A673 (cell line): ENCODE data around the gene ABR. TPM values are rescaled to one million over a fixed set of nuclear protein-coding genes. Genes with fewer than 3 reads are reported as not detected.

ENCODE experiments used
- BruUV-seq: library from RNA; stranded (reverse); fragments of 400-500 nt; replicated peaks from 2 replicates; lab custom pipeline; 2021; lab: Mats Ljungman, UMichigan
- CTCF ChIA-PET: fragments of 300-600 bp; sonication (Branson Sonifier 250); formaldehyde crosslinking; loops from one replicate; lab custom pipeline; 2022; ENCODE audit warnings: antibody characterized with exemption; lab: Charles Lee
- POLR2A ChIA-PET: fragments of 300-600 bp; sonication (Branson Sonifier 250); formaldehyde crosslinking; loops from one replicate; lab custom pipeline; 2022; ENCODE audit warnings: antibody characterized with exemption; ENCODE audit not compliant: low non-redundant PET; lab: Charles Lee
- DNase-seq: peaks from one replicate; pipeline ENCODE4 v3.0.0-alpha.2; 2015; ENCODE audit warnings: low spot score
- H3K27ac ChIP-seq: fragments of 200-600 bp; sonication (generic); 2 replicates; pipeline ENCODE4 v1.5.1; 2016; ENCODE audit warnings: mixed run types, low read depth, mild to moderate bottlenecking, mixed read lengths, antibody characterized with exemption, low read length; ENCODE audit not compliant: poor library complexity, severe bottlenecking
- H3K27me3 ChIP-seq: fragments of 200-600 bp; sonication (generic); replicated peaks from 2 replicates; pipeline ENCODE4 v1.6.1; 2017; ENCODE audit warnings: mixed run types, low read depth, mild to moderate bottlenecking, mixed read lengths, antibody characterized with exemption, low read length; ENCODE audit not compliant: insufficient read depth, poor library complexity
- H3K36me3 ChIP-seq: fragments of 200-600 bp; sonication (generic); 2 replicates; pipeline ENCODE4 v1.6.1; 2016; ENCODE audit warnings: mixed run types, mild to moderate bottlenecking, mixed read lengths, antibody characterized with exemption, low read length; ENCODE audit not compliant: insufficient read depth, poor library complexity, severe bottlenecking
- H3K4me1 ChIP-seq: fragments of 200-600 bp; sonication (generic); 2 replicates; pipeline ENCODE4 v1.6.1; 2017; ENCODE audit warnings: mixed run types, mild to moderate bottlenecking, mixed read lengths, antibody characterized with exemption, low read length; ENCODE audit not compliant: insufficient read depth, poor library complexity, severe bottlenecking
- H3K4me3 ChIP-seq: fragments of 200-600 bp; sonication (generic); 2 replicates; pipeline ENCODE4 v1.5.1; 2016; ENCODE audit warnings: low read depth, mixed run types, mild to moderate bottlenecking, mixed read lengths, low read length; ENCODE audit not compliant: poor library complexity, severe bottlenecking
- H3K9me3 ChIP-seq: fragments of 200-600 bp; sonication (generic); 2 replicates; pipeline ENCODE4 v1.6.1; 2016; ENCODE audit warnings: mixed run types, low read depth, mild to moderate bottlenecking, mixed read lengths, antibody characterized with exemption, low read length; ENCODE audit not compliant: poor library complexity, severe bottlenecking
- EZH2 ChIP-seq: fragments of 200-600 bp; sonication (generic); IDR thresholded peaks from 2 replicates; pipeline ENCODE4 v1.6.1; 2017; ENCODE audit warnings: borderline replicate concordance, low read depth, mild to moderate bottlenecking, mixed read lengths, antibody characterized with exemption, low read length; ENCODE audit not compliant: poor library complexity, severe bottlenecking
- intact Hi-C: fragments of 100-400 bp; cut with micrococcal nuclease; formaldehyde crosslinking; loops from one replicate; pipeline ENCODE4 v1.10.0; 2022; ENCODE audit not compliant: unreplicated experiment
- microRNA-seq: library from miRNA; unstranded; fragments of <30 nt; microRNA quantifications from one replicate; pipeline ENCODE4 v1.2.0, GENCODE V29; 2021
- total RNA-seq: library from RNA; stranded (reverse); gene quantifications from 2 replicates; pipeline ENCODE4 v1.2.3, GENCODE V29; 2021
- TF ChIP-seq, protein P1 (sequence below): fragments of 300-800, 200-600 bp; sonication (generic); conservative IDR thresholded peaks from 2 replicates; pipeline ENCODE4 v1.5.1; 2017; ENCODE audit warnings: low read depth, mild to moderate bottlenecking, antibody characterized with exemption, low read length, moderate library complexity, mixed read lengths

The ABR gene
- total RNA-seq, 1 experiment from 2014 or later, result 47.6 TPM

DNA sequence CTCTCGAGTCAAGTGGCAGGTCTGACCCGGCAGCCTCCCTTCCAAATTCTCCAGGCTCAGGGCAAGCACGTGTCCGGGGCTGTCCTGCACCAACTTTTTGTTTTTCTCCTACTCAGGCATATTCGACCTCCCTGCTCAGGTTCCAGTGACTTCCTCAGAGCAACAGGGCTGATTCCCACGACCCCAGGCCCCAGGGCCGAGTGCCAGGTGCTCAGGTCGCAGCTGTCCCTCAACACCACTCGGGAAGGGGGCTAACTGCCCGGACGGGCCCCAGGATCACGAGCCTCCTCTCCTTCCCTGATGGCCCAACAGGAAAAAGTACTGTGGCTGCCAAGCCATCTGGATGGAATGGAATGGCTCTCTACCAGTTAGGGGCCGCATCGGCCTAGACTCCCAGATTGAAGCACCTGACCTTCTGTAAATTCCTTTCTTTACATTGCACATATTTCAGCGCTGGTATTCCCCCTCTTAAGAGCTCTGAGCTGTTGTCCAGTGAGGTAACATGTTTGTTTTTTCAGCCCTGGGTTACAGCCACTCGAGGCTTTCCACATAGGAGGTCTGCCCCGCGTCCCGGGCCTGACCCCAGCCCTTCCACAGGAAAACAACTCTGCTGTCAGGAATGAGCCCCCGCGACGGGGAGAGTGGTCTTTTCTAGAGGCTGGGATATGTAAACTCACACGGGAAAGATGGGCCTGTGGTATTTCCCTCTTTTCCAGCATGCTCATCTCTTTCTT lies 225.2 kb downstream of the ABR start:
- no peak overlapping the region for H3K4me3 ChIP-seq
- no peaks in the 10 kb centered on the region for H3K27me3 ChIP-seq
- TF ChIP-seq EZH2, result no peak
- H3K4me1 ChIP-seq, result peaks cover 12% of the 10 kb centered on the region
- H3K9me3 ChIP-seq, result no peaks in the 10 kb centered on the region
- no TSS peak for BruUV-seq
- no peak for DNase-seq
- CTCF ChIA-PET, result no interaction called here
- H3K27ac ChIP-seq, result no peak overlapping the region
- POLR2A ChIA-PET, result no interaction called here
- H3K36me3 ChIP-seq, result no peaks in the 10 kb centered on the region
- intact Hi-C loops, result no loop called here

DNA sequence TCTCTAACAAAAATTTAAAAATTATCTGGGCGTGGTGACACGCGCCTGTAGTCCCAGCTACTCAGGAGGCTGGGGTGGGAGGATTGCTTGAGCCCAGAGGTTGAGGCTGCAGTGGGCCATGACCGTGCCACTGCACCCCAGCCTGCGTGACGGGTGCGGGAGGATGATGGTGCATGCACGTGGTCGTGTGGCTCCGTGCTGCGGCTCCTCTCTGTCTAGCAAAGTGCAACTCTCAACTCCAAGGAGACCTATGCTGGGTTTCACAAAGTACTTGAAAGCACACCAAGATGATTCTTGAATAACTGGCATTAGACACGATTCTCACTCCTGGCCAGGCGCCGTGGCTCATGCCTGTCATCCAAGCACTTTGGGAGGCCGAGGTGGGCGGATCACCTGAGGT lies 226.0 kb downstream of the ABR start:
- intact Hi-C loops, result no loop called here
- H3K4me3 ChIP-seq, result no peak overlapping the region
- no peak overlapping the region for H3K27ac ChIP-seq
- no peak for TF ChIP-seq EZH2
- TF ChIP-seq, protein P1, sequence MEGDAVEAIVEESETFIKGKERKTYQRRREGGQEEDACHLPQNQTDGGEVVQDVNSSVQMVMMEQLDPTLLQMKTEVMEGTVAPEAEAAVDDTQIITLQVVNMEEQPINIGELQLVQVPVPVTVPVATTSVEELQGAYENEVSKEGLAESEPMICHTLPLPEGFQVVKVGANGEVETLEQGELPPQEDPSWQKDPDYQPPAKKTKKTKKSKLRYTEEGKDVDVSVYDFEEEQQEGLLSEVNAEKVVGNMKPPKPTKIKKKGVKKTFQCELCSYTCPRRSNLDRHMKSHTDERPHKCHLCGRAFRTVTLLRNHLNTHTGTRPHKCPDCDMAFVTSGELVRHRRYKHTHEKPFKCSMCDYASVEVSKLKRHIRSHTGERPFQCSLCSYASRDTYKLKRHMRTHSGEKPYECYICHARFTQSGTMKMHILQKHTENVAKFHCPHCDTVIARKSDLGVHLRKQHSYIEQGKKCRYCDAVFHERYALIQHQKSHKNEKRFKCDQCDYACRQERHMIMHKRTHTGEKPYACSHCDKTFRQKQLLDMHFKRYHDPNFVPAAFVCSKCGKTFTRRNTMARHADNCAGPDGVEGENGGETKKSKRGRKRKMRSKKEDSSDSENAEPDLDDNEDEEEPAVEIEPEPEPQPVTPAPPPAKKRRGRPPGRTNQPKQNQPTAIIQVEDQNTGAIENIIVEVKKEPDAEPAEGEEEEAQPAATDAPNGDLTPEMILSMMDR, result no peak
- DNase-seq, result no peak
- no peaks in the 10 kb centered on the region for H3K27me3 ChIP-seq
- ChIA-PET POLR2A (no interaction called here), CTCF (no interaction called here)
- H3K4me1 ChIP-seq, result peaks cover 12% of the 10 kb centered on the region
- BruUV-seq, result no TSS peak
- no peaks in the 10 kb centered on the region for H3K9me3 ChIP-seq
- H3K36me3 ChIP-seq, result no peaks in the 10 kb centered on the region

Small RNA genes lying within 50 kb of the gene (microRNA-seq; reads per million reads assigned to microRNA genes)
- 3.0 reads per million, percentile 6 among the genes with 10 or more reads in this experiment for gene MIR3183

Other genes with a start within 250 kb of the ABR start
- gene NXN, start 200.2 kb downstream of the ABR start, total RNA-seq, result 6.0 and 9.8 TPM in 2 replicates
- gene TIMM22, start 182.9 kb downstream of the ABR start, total RNA-seq, result 20.0 and 21.8 TPM in 2 replicates
- gene BHLHA9, start 90.5 kb upstream of the ABR start, total RNA-seq, result not detected in 2 replicates
- gene TRARG1, start 99.7 kb upstream of the ABR start, total RNA-seq, result not detected in 2 replicates
- 1,404 and 1,447 TPM in 2 replicates for gene YWHAE, start 220.2 kb upstream of the ABR start, total RNA-seq